Karpas-422 (cell line): ENCODE measurements around the gene KRTAP4-6. TPM values are rescaled to one million over a fixed set of nuclear protein-coding genes. Genes with fewer than 3 reads are reported as not detected.
A peak's percentile ranks its signal among the peaks of the same experiment; 100 is the strongest.
"Not testable (repeated sequence)": the region's sequence is repeated elsewhere in the genome, so short reads cannot be mapped to it uniquely, and the experiment has no call there.

Experiments
- DNase-seq: peaks from one replicate; pipeline ENCODE4 v3.0.0-alpha.2; 2015
- H2AFZ ChIP-seq: fragments of 200-600 bp; sonication (generic); 2 replicates; pipeline ENCODE4 v1.6.1; 2014; ENCODE audit warnings: antibody characterized with exemption, low read length, mixed read lengths
- H3K27ac ChIP-seq: fragments of 200-600 bp; sonication (generic); 2 replicates; pipeline ENCODE4 v1.5.1; 2014; ENCODE audit warnings: mild to moderate bottlenecking, low read length, moderate library complexity
- H3K27me3 ChIP-seq: fragments of 200-600 bp; sonication (generic); 2 replicates; pipeline ENCODE4 v1.6.1; 2014; ENCODE audit warnings: low read length, mixed read lengths
- H3K36me3 ChIP-seq: fragments of 200-600 bp; sonication (generic); 2 replicates; pipeline ENCODE4 v1.6.1; 2014; ENCODE audit warnings: low read length, mixed read lengths; ENCODE audit not compliant: insufficient read depth
- H3K4me1 ChIP-seq: fragments of 200-600 bp; sonication (generic); 2 replicates; pipeline ENCODE4 v1.6.1; 2014; ENCODE audit warnings: mild to moderate bottlenecking, low read length, mixed read lengths
- H3K4me2 ChIP-seq: fragments of 200-600 bp; sonication (generic); 2 replicates; pipeline ENCODE4 v1.6.1; 2014; ENCODE audit warnings: low read length, low read depth, mild to moderate bottlenecking; ENCODE audit not compliant: poor library complexity, severe bottlenecking
- H3K4me3 ChIP-seq: fragments of 200-600 bp; sonication (generic); 2 replicates; pipeline ENCODE4 v1.5.1; 2014; ENCODE audit warnings: mild to moderate bottlenecking, antibody characterized with exemption, low read length, mixed read lengths
- H3K79me2 ChIP-seq: fragments of 200-600 bp; sonication (generic); 2 replicates; pipeline ENCODE4 v1.6.1; 2014; ENCODE audit warnings: mild to moderate bottlenecking, low read length, mixed read lengths
- H3K9ac ChIP-seq: fragments of 200-600 bp; sonication (generic); 2 replicates; pipeline ENCODE4 v1.6.0; 2014; ENCODE audit warnings: low read length
- H3K9me2 ChIP-seq: fragments of 200-600 bp; sonication (generic), shearing (Covaris generic); replicated peaks from 2 replicates; pipeline ENCODE4 v1.6.0; 2014; ENCODE audit warnings: mild to moderate bottlenecking, low read length, moderate library complexity; ENCODE audit not compliant: insufficient read depth
- H3K9me3 ChIP-seq: fragments of 300-700, 200-600 bp; sonication (generic); 2 replicates; pipeline ENCODE4 v1.6.1; 2014; ENCODE audit warnings: low read length, mixed read lengths
- H4K20me1 ChIP-seq: fragments of 200-600 bp; sonication (generic); 2 replicates; pipeline ENCODE4 v1.6.1; 2014; ENCODE audit warnings: mild to moderate bottlenecking, antibody characterized with exemption, low read length, low read depth; ENCODE audit not compliant: insufficient read depth
- total RNA-seq: library from RNA; depleted of rRNA; stranded (reverse); fragments of >200 nt; shearing (Covaris generic); gene quantifications from 2 replicates; pipeline ENCODE4 v1.2.3, GENCODE V29; 2014; ENCODE audit warnings: low replicate concordance

Gene KRTAP4-6
- total RNA-seq, 1 experiment from 2014 or later = not detected

DNA sequence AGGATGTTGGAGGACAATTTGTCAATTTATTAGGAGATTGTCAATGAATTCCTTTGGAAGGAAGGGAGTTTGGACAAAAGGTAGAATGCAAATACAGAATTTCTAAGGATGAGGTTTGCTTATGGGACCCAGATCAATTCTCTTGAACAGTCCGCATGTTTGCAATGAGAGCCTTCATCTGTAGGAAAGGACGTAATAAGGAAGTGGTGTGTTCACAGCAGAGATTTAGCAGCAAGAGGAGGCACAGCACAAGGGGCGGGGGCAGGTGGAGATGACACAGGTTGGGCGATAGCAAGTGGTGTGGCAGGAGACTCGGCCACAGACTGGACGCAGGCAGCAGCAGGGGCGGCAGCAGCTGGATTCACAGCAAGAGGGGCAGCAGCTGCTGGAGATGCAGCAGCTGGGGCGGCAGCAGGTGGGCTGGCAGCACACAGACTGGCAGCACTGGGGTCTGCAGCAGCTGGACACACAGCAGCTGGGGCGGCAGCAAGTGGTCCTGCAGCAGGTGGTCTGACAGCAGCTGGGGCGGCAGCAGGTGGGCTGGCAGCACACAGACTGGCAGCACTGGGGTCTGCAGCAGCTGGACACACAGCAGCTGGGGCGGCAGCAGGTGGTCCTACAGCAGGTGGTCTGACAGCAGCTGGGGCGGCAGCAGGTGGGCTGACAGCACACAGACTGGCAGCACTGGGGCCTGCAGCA, 16.9 kb downstream of the KRTAP4-6 start:
- H3K9ac ChIP-seq, H2AFZ ChIP-seq, H3K9me2 ChIP-seq, H3K4me3 ChIP-seq, H4K20me1 ChIP-seq, H3K4me1 ChIP-seq, H3K79me2 ChIP-seq, H3K36me3 ChIP-seq, H3K4me2 ChIP-seq, H3K9me3 ChIP-seq, H3K27ac ChIP-seq, H3K27me3 ChIP-seq, DNase-seq: not testable (repeated sequence)

- Histone ChIP-seq H2AFZ (no peak overlapping the region), H3K27me3 (no peaks in the 10 kb centered on the region), H3K36me3 (no peaks in the 10 kb centered on the region), H3K4me2 (no peak overlapping the region), H4K20me1 (no peaks in the 10 kb centered on the region), H3K4me1 (peaks cover 7% of the 10 kb centered on the region), H3K4me3 (no peak overlapping the region), H3K27ac (no peak overlapping the region), H3K9me2 (no peaks in the 10 kb centered on the region), H3K9ac (no peak overlapping the region), H3K9me3 (no peaks in the 10 kb centered on the region), H3K79me2 (no peaks in the 10 kb centered on the region)
- no peak for DNase-seq
Measured at GRCh38 chr17:41121742-41122141, 18.6 kb downstream of the KRTAP4-6 start.

DNA sequence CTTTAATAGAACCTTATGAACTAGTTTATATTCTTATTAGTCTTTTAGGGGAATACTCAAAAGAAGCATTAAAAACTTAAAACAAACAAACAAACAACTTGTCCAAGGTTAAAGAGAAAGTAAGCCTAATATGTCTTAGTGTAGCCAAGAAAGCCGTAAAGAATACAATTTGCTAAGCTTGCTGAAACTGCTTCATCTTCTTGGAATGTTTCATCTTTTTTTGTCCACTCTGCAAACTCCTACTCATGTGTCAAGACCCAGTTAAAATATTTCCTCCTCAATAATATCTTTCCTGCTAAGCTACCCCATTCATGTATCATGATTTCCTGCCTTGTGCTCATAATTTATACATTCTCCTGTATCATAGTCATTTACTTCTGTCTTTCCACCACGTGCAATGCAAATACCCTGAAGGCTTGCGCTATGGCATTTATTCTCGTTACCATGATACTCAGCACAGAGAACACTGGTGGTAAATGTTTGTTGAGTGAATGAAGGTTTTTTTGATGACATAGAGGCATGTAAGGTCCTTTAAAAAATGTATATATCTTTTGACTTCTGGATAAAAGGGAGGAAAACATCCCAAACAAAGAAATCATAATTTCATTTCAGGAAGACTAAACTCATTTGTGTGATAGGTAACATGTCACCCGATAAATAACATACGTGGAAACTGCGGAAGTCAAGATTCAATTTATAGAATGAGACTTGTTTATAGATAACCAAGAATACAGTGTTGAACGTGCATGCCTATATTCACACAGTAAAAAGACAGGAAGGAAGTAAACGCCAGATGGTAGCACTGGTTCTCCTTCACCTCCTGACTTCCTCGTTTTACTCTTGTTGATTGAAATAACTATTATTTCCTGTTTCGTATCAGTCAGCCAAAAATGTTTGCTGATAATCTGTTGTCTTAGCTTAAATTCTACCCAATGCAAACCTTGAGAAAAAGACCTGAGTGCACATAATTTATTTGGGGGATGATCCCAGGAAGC, 20.4 kb downstream of the KRTAP4-6 start:
- not testable (repeated sequence) for H3K27me3 ChIP-seq, H3K27ac ChIP-seq, H3K4me3 ChIP-seq, H3K4me2 ChIP-seq, H3K9me2 ChIP-seq, H4K20me1 ChIP-seq, H2AFZ ChIP-seq, H3K9me3 ChIP-seq, H3K36me3 ChIP-seq, DNase-seq, H3K9ac ChIP-seq, H3K4me1 ChIP-seq, H3K79me2 ChIP-seq

GRCh38 chr17:41118721-41119120, 21.6 kb downstream of the KRTAP4-6 start:
- no peaks in the 10 kb centered on the region for H3K9me3 ChIP-seq
- no peak overlapping the region for H3K4me2 ChIP-seq
- H3K27me3 ChIP-seq = no peaks in the 10 kb centered on the region
- no peak overlapping the region for H3K27ac ChIP-seq
- H3K9me2 ChIP-seq = no peaks in the 10 kb centered on the region
- H3K4me1 ChIP-seq = peaks cover 7% of the 10 kb centered on the region
- no peaks in the 10 kb centered on the region for H3K79me2 ChIP-seq
- no peaks in the 10 kb centered on the region for H4K20me1 ChIP-seq
- H3K36me3 ChIP-seq = no peaks in the 10 kb centered on the region
- no peak overlapping the region for H3K9ac ChIP-seq
- H2AFZ ChIP-seq = no peak overlapping the region
- H3K4me3 ChIP-seq = no peak overlapping the region
- no peak for DNase-seq

GRCh38 chr17:41117846-41118386, 22.4 kb downstream of the KRTAP4-6 start, which contains the start of gene KRTAP4-11:
Gene KRTAP4-11 (minus strand): TSS chr17:41118373. CDS start chr17:41118315, 58 bp downstream.
- not testable (repeated sequence) for H4K20me1 ChIP-seq, H3K27me3 ChIP-seq, H3K9me2 ChIP-seq, H3K4me1 ChIP-seq, H3K9me3 ChIP-seq, H3K9ac ChIP-seq, H3K36me3 ChIP-seq, DNase-seq, H2AFZ ChIP-seq, H3K79me2 ChIP-seq, H3K27ac ChIP-seq, H3K4me2 ChIP-seq, H3K4me3 ChIP-seq

DNA sequence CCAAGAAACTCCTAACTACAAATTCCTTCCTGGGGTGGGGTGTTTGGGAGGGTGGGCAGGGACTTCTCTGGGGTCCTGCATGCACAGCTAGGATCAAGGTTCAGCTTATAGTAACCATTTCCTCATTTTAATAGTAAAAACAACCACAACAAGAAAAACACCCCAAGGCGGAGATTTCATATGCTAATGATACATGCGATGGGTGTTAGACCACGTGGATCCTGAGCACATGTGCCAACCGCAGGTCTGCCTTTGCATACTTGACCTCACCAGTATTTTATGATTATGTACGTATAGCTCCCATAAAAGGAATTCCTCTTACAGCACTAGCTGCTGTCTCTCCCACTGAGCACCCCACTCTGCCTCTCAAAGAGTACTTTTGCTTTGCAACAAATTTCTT, 24.0 kb downstream of the KRTAP4-6 start:
- H3K27ac ChIP-seq = no peak overlapping the region
- H3K4me1 ChIP-seq = peaks cover 7% of the 10 kb centered on the region
- H3K9me2 ChIP-seq = no peaks in the 10 kb centered on the region
- peaks cover under 1% of the 10 kb centered on the region; the same call in 1 of the 2 replicates for H3K9me3 ChIP-seq
- H3K79me2 ChIP-seq = no peaks in the 10 kb centered on the region
- H4K20me1 ChIP-seq = no peaks in the 10 kb centered on the region
- no peaks in the 10 kb centered on the region for H3K36me3 ChIP-seq
- 0 out of 2 replicates have a peak overlapping the region, but pooled peaks have one; percentile 34 for H2AFZ ChIP-seq
- H3K27me3 ChIP-seq = no peaks in the 10 kb centered on the region
- no peak overlapping the region for H3K4me2 ChIP-seq
- H3K9ac ChIP-seq = no peak overlapping the region
- no peak overlapping the region for H3K4me3 ChIP-seq
- no peak for DNase-seq

- H3K4me1 ChIP-seq = no peaks in the 10 kb centered on the region; the same call in 1 of the 2 replicates
- H3K4me3 ChIP-seq = no peak overlapping the region
- H3K9me3 ChIP-seq = peaks cover 3% of the 10 kb centered on the region; the same call in 1 of the 2 replicates
- H2AFZ ChIP-seq = no peak overlapping the region
- no peaks in the 10 kb centered on the region for H3K9me2 ChIP-seq
- no peaks in the 10 kb centered on the region for H3K27me3 ChIP-seq
- H3K27ac ChIP-seq = no peak overlapping the region
- no peaks in the 10 kb centered on the region for H3K79me2 ChIP-seq
- no peaks in the 10 kb centered on the region for H4K20me1 ChIP-seq
- H3K9ac ChIP-seq = no peak overlapping the region
- no peak overlapping the region for H3K4me2 ChIP-seq
- DNase-seq = no peak
- H3K36me3 ChIP-seq = no peaks in the 10 kb centered on the region
Measured at GRCh38 chr17:41111151-41111885, 29.0 kb downstream of the KRTAP4-6 start.
